IPS-20b (cell line): ENCODE results near the gene GRAMD4.

Source experiments
- H3K27ac ChIP-seq: one replicate; pipeline ENCODE4 v1.5.1; 2013; ENCODE audit warnings: low read length
- H3K27me3 ChIP-seq: 2 replicates; pipeline ENCODE4 v1.6.1; 2013; ENCODE audit warnings: mild to moderate bottlenecking, low read length, inconsistent platforms; ENCODE audit not compliant: insufficient read depth
- H3K36me3 ChIP-seq: 2 replicates; pipeline ENCODE4 v1.6.1; 2013; ENCODE audit warnings: low read depth, mild to moderate bottlenecking, inconsistent platforms, low read length, moderate library complexity; ENCODE audit not compliant: insufficient read depth
- H3K4me1 ChIP-seq: 2 replicates; pipeline ENCODE4 v1.6.1; 2013; ENCODE audit warnings: mild to moderate bottlenecking, control low read depth, inconsistent platforms, low read length, moderate library complexity; ENCODE audit not compliant: insufficient read depth
- H3K4me3 ChIP-seq: 2 replicates; pipeline ENCODE4 v1.5.1; 2013; ENCODE audit warnings: mild to moderate bottlenecking, low read length, inconsistent platforms
- H3K9ac ChIP-seq: 2 replicates; pipeline ENCODE4 v1.6.1; 2013; ENCODE audit warnings: low read depth, mild to moderate bottlenecking, inconsistent platforms, low read length, moderate library complexity
- H3K9me3 ChIP-seq: 2 replicates; pipeline ENCODE4 v1.6.1; 2013; ENCODE audit warnings: mild to moderate bottlenecking, low read depth, low read length, inconsistent platforms; ENCODE audit not compliant: insufficient read depth

GRAMD4 gene

DNA sequence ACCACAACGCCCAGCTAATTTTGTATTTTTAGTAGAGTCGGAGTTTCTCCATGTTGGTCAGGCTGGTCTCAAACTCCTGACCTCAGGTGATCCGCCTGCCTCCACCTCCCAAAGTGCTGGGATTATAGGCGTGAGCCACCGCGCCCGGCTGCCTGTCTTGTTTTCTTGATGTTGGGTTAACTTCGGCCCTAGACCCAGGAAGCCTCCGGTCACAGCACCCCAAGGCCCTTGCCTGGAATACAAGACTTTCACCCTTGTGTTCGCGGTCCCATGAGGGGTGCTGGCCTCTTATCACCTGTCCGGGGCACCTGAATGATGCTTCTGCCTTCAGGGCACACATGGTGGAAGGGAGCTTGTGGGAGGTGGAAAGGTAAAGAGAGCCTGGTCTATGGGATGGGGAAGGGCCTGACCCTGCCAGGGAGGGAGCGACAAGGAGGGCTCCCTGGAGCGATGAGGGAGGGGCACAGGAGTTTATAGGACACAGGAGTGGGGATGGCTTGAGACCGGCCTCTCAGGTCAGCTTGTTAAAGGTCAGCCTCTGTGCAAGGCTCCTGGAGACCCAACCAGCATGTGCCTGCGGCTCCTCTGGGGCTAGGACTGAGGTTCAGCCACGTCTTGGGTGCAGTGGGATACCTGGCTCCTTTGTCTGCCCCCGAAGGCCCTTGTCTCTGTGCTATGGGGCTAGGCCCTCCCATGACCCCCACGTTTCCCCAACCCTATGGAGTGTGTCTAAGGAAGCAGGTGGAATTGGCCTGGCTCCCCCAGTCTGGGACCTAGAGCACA is 34.7 kb upstream of the GRAMD4 start:
- no peak overlapping the region for H3K27ac ChIP-seq

DNA sequence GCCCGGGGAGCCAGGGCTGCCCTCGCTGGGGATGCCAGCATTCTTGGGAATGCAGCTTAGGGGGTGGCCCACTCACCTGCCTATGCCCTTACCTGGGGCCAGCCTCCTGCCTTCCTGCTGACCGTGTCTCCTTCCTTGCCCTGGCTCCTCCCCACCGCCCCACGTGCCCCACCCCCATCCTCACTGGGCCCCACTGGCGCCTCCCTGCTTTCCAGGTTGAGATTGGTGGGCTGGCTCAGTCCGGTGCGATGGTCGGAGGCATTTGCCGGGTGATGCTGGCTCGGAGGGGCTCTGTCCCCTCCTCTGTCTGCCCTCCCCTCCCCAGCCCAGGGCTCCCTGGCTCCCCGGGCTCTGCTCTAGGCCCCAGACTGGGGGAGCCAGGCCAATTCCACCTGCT is 34.1 kb upstream of the GRAMD4 start:
- H3K36me3 ChIP-seq = no peaks in the 10 kb centered on the region
- H3K4me3 ChIP-seq = no peak overlapping the region
- H3K4me1 ChIP-seq = peaks cover 11% of the 10 kb centered on the region; the same call in 1 of the 2 replicates
- H3K27me3 ChIP-seq = peaks cover 6% of the 10 kb centered on the region; the same call in 1 of the 2 replicates
- no peak overlapping the region for H3K27ac ChIP-seq
- no peak overlapping the region for H3K9ac ChIP-seq
- no peaks in the 10 kb centered on the region for H3K9me3 ChIP-seq

More for the DNA sequence above, 34.7 kb upstream of the GRAMD4 start:
- H3K4me1 ChIP-seq = peaks cover 11% of the 10 kb centered on the region; the same call in 1 of the 2 replicates
- H3K4me3 ChIP-seq = no peak overlapping the region
- no peak overlapping the region for H3K9ac ChIP-seq
- H3K9me3 ChIP-seq = no peaks in the 10 kb centered on the region
- no peaks in the 10 kb centered on the region for H3K36me3 ChIP-seq
- H3K27me3 ChIP-seq = peaks cover 6% of the 10 kb centered on the region; the same call in 1 of the 2 replicates

DNA sequence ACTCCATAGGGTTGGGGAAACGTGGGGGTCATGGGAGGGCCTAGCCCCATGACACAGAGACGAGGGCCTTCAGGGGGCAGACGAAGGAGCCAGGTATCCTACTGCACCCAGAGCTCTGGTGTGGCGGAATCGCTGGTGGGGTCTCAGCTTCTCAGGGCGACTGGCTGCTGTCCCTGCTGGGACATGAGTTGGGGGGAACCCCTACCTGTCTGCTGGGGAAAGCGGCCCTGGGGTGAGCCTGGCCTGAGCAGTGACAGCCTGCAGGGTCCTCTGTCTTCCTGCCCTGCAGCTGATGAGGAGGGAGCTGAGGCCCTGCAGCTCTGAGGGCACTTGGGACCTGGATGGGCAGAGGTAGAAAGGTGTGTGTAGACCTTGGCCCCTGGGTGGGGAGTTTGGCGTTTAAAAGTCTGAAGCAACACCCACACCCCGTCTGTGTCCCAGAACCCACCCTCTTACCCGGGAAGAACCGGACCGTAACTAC is 33.6 kb upstream of the GRAMD4 start:
- Histone ChIP-seq H3K27ac (no peak overlapping the region), H3K36me3 (no peaks in the 10 kb centered on the region), H3K4me1 (peaks cover 11% of the 10 kb centered on the region; the same call in 1 of the 2 replicates), H3K27me3 (peaks cover 6% of the 10 kb centered on the region; the same call in 1 of the 2 replicates), H3K9ac (no peak overlapping the region), H3K4me3 (no peak overlapping the region), H3K9me3 (no peaks in the 10 kb centered on the region)

DNA sequence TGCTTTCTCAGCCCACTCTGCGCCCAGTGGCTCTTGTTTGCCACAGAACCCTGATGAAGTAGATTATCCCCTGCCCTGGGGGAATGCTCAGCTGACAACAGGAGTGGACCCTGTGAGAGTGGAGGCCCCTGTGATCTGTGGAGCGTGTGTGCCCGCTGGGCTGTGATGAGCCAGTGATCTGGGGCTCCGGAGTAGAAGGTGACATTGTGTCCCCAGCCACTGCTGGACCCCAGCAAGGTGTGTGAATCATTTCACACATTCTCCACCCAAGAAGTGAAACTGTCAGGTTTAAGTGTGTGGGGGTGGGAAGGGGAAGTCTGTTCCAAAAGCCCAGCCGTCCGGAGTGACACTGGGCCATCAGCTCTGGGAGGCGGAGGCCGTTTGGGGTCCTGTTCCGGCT is 33.1 kb upstream of the GRAMD4 start:
- Histone ChIP-seq H3K27ac (no peak overlapping the region), H3K4me3 (no peak overlapping the region), H3K27me3 (peaks cover 6% of the 10 kb centered on the region; the same call in 1 of the 2 replicates)

DNA sequence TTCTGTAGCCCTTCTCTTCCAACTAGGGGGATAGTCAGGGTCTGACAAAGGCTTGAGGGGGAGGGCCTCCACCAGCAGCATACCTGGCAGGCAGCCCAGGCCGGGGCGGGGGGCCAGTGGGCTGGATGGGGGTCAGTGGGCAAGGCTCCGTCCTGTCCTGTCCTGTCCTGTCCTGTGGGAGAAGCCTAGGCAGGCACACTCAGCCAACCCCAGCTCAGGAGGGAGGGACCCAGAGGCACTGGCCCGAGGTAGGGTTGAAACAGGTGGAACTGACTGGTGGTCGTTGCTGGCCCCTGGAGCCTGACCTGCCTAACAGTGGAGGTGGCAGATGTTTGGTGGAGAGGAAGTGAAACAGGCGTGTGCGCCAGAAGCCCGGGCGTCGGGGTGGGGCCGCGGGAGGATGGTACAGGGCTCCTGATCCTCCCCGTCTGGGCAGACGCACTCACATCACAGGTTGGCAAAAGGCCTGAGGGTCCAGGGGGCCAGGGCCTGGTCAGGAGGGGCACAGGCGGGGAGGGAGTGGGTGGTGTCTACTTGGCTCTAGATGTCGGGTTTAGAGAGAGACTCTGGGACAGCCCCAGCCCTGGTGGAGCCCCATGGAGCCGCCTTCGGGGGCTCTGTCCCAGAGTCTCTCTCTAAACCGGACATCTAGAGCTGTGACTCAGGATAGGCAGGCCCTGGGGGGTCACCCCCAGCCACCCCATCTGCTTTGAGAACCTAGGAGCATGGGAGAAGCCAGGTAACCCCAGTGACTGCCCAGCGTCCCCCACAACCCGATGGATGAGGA is 32.5 kb upstream of the GRAMD4 start:
- Histone ChIP-seq H3K4me3 (no peak overlapping the region), H3K27ac (no peak overlapping the region), H3K4me1 (peaks cover 11% of the 10 kb centered on the region; the same call in 1 of the 2 replicates), H3K27me3 (peaks cover 6% of the 10 kb centered on the region; the same call in 1 of the 2 replicates), H3K9ac (no peak overlapping the region), H3K9me3 (no peaks in the 10 kb centered on the region), H3K36me3 (no peaks in the 10 kb centered on the region)

More for the DNA sequence above, 33.1 kb upstream of the GRAMD4 start:
- Histone ChIP-seq H3K9me3 (no peaks in the 10 kb centered on the region), H3K9ac (no peak overlapping the region), H3K4me1 (peaks cover 11% of the 10 kb centered on the region; the same call in 1 of the 2 replicates), H3K36me3 (no peaks in the 10 kb centered on the region)

DNA sequence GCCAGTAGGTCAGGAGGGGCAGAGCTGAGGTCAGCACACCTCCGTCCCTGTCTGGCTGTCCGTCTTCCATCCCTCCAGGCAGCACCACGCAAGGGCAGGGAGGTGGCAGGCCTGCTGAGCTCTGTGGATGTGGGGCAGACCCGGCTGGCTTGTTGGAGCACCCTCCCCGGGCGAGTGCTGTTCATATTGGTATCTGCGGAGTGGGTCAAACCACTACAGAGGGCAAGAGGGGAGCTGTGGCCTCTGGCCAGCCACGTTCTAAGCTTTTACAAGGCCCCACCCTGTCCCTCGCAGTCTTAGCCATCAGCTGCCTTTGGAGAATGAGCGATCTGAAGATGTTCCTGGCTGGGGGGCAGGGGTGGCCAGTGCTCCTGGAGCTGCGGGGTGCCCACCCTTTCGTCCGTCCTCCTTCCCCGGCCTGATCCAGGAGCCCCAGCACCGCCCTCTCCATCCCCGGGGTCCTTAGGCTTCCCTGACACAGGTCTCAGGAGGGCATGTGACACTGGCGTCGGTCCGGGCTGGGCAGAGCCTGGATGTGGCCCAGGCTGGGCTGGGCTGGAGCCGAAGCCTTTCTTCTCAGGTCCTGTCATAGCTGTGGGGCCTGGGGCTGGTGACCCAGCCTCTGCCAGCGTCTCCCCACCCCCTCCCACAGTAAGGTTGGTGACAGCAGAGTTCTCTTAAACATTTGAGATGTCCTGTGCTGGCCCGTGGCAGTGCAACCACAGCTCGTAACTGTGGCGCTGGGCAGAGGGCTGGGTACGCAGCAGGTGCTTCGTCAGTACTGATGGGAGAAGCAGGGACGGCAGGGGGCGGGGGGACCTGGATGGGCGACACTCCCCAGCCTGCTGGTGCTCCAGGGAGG is 31.7 kb upstream of the GRAMD4 start:
- Histone ChIP-seq H3K9ac (no peak overlapping the region), H3K4me3 (no peak overlapping the region), H3K36me3 (no peaks in the 10 kb centered on the region), H3K27me3 (peaks cover 6% of the 10 kb centered on the region; the same call in 1 of the 2 replicates), H3K9me3 (no peaks in the 10 kb centered on the region), H3K4me1 (peaks cover 11% of the 10 kb centered on the region; the same call in 1 of the 2 replicates), H3K27ac (no peak overlapping the region)

DNA sequence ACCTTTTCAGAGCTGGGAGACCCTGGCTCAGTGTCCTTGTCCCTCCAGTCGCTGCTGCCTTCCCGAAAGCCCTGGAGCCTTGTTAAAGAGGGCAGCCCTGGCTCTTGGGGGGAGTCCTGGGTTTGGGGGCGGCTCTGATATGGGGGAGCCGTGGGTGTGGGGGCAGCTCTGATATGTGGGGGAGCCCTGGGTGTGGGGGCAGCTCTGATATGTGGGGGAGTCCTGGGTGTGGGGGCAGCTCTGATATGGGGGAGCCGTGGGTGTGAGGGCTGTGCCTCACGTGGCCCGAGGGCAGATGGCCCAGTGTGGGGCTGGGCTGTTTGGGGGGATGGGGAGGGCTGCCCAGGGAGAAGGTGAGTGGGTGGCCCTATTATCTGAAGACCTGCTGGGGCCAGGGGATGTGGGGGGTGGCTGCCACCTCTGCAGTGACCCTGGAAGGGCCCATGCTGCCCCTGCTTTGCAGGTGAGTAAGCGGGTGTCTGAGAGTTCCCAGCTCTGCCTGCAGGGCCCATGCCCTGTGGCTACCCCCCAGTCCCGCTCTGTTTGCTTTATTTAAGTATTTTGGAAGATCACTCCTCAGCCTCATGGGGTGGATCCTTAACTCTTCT is 30.9 kb upstream of the GRAMD4 start:
- Histone ChIP-seq H3K27me3 (peaks cover 2% of the 10 kb centered on the region; the same call in 1 of the 2 replicates), H3K4me1 (peaks cover 10% of the 10 kb centered on the region; the same call in 1 of the 2 replicates), H3K36me3 (no peaks in the 10 kb centered on the region), H3K9me3 (no peaks in the 10 kb centered on the region), H3K4me3 (no peak overlapping the region), H3K27ac (no peak overlapping the region), H3K9ac (no peak overlapping the region)

DNA sequence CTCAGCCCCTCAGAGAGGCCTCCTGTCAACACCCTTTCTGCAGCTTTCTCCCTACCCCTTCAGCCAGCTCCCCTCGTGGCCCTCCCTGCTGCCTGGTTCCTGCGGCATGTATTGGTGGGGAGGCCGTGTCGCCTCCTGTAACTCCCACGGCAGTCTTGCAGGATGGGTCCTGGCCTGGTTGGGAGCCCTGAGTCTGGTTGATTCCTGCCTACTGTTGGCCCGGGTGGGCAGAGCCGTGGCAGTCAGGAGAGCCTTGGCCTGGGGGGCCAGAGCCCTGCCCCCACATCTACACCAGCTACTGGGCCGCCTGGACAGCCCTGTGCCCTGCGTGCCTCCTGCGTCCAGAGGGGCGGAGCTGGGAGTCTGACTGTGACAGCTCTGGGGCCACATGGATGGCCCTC is 30.3 kb upstream of the GRAMD4 start:
- Histone ChIP-seq H3K36me3 (no peaks in the 10 kb centered on the region), H3K27me3 (no peaks in the 10 kb centered on the region), H3K9me3 (no peaks in the 10 kb centered on the region), H3K9ac (no peak overlapping the region), H3K27ac (no peak overlapping the region), H3K4me1 (peaks cover 4% of the 10 kb centered on the region; the same call in 1 of the 2 replicates), H3K4me3 (no peak overlapping the region)

DNA sequence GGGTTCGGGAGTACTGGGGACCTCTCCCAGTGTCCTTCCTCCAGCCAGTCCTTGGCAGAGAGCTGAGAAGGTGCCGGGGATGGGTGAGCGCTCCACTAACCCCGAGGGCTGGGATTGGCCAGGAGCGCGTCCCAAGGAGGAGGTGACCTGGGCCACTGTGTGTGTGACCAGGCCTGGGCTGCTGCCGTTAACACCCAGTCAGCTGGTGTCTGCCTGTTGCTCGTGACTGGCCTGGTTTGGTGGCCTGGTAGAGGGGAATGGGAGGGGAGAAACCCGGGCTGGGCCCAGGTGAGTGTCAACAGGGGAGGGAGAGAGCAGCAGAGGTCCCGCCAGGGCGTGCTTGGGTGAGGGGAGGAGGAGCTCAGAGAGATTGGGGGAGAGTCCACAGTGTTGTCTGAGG is 29.9 kb upstream of the GRAMD4 start:
- Histone ChIP-seq H3K27me3 (no peaks in the 10 kb centered on the region), H3K36me3 (no peaks in the 10 kb centered on the region), H3K27ac (no peak overlapping the region), H3K9ac (no peak overlapping the region), H3K4me3 (no peak overlapping the region), H3K9me3 (no peaks in the 10 kb centered on the region), H3K4me1 (0 out of 2 replicates have a peak, but pooled peaks cover 2% of the 10 kb centered on the region)

DNA sequence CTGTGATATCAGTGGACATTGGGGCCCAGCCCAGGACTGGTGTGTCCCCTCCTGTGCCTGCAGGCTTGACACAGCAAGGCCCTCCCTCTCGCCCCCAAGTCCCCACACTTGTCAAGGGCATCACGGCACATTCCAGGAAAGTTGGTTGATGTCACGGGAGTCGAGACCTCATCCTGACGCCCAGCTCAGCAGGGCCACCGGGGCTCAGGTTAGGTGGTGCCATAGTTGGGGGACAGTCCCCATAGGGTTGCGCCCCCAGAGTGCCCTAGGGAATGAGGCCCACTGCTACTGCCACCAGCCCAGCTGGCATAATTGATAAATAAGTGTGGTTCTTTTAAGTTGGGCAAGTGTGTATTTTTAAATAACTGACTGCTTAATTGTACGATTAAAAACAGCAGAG is 28.3 kb upstream of the GRAMD4 start:
- Histone ChIP-seq H3K4me3 (no peak overlapping the region), H3K4me1 (no peaks in the 10 kb centered on the region), H3K27ac (no peak overlapping the region), H3K9me3 (no peaks in the 10 kb centered on the region), H3K27me3 (no peaks in the 10 kb centered on the region), H3K36me3 (no peaks in the 10 kb centered on the region), H3K9ac (no peak overlapping the region)
